Pancreas (tissue), 10 donors: ENCODE data around the gene UTP11. TPM values are rescaled to one million over a fixed set of nuclear protein-coding genes. Genes with fewer than 3 reads are reported as not detected.

Source experiments
- ATAC-seq, 4 donors: fragments of 200-7000 bp; cut with Tn5 transposase; one replicate each; pipeline versions ENCODE4 v1.8.0 to v1.9.1; 2020; ENCODE audit warnings: mild to moderate bottlenecking in 4 of 4, moderate library complexity in 4 of 4
- DNase-seq, 6 donors: peaks; one replicate each; pipeline ENCODE4 v3.0.0-alpha.2; 2020
- FAIRE-seq: peaks from 2 replicates; lab custom pipeline; 2012; peaks lifted over from hg19 to GRCh38; lab: Jason Lieb, UNC
- H3K27ac ChIP-seq, 4 donors: fragments of 200-600 bp; sonication (generic); 1 replicate in 3 of 4; 2 replicates in 1 of 4; pipeline versions ENCODE4 v1.5.0 to v1.8.0; 2020
- H3K27me3 ChIP-seq, 4 donors: fragments of 200-600 bp; one replicate each; pipeline ENCODE4 v1.8.0; 2021
- H3K36me3 ChIP-seq, 3 donors: fragments of 200-600 bp; sonication (generic) in 1 of 3; one replicate each; pipeline versions ENCODE4 v1.5.0 to v1.8.0; 2020 to 2021
- H3K4me1 ChIP-seq, 3 donors: fragments of 200-600 bp; one replicate each; pipeline ENCODE4 v1.8.0; 2021
- H3K4me3 ChIP-seq, 4 donors: fragments of 200-600 bp; sonication (generic) in 2 of 4; one replicate each; pipeline versions ENCODE4 v1.5.0 to v1.8.0; 2020 to 2021
- H3K9me3 ChIP-seq, 4 donors: fragments of 200-600 bp; one replicate each; pipeline ENCODE4 v1.8.0; 2021
- CTCF ChIP-seq, 4 donors: fragments of 200-600 bp; sonication (generic) in 3 of 4; IDR thresholded peaks; one replicate each; pipeline versions ENCODE4 v1.5.0 to v1.8.0; 2021; ENCODE audit warnings: antibody characterized with exemption in 4 of 4
- WGBS, 2 donors: extraction: QIAGEN DNeasy Blood & Tissue Kit; methylation state at CpG; one replicate each; pipeline ENCODE4 v1.1.7; 2013; 5-methylcytosine and 5-hydroxymethylcytosine counted together
- intact Hi-C, 3 donors: fragments of 100-400 bp; cut with DNase I; formaldehyde crosslinking; loops; one replicate each; pipeline versions ENCODE4 v1.11.1 to v1.14.2; 2022
- polyA plus RNA-seq, 2 donors: library from polyadenylated mRNA; stranded (reverse); fragments of 200-250 nt; gene quantifications; one replicate each; pipeline ENCODE4 v1.2.3, GENCODE V29; 2013
- total RNA-seq, 6 donors: library from RNA; stranded (reverse); fragmentation: NEBNext Ultra II Directional in 4 of 6; extraction: Animal tissue kit (Norgen Biotek cat#: 25700) in 4 of 6; gene quantifications; one replicate each; pipeline versions ENCODE4 v1.2.1 to v1.2.4, GENCODE V29; 2021 to 2023
- donor health status: healthy with polysubstance abuse.
- donor health status: DM: no; HTN: no; CAD: no; lungs with moderate emphysema.
- donor health status: DM: no; HTN: no; CAD: no.
- donor health status: control.
- donor health status: control.
- donor health status: Bipolar disorder and iron deficiency.
- donor health status: DM: yes; HTN: yes; CAD: no.
- donor health status: DM: no; HTN: no; CAD: no.
- donor health status: DM: no; HTN: no; CAD: no.
- donor health status: DM: yes; HTN: yes; CAD: no.

Gene UTP11
- total and polyA plus RNA-seq, 8 donors = 7.8 to 16.6 (median 14.7) TPM

- Histone ChIP-seq H3K4me1 (peaks cover 0 to 3% (median 0%) of the 10 kb centered on the region in 3 donors), H3K4me3 (no peak overlapping the region), H3K36me3 (no peaks in the 10 kb centered on the region), H3K9me3 (no peaks in the 10 kb centered on the region), H3K27ac (no peak overlapping the region), H3K27me3 (no peaks in the 10 kb centered on the region)
- DNase-seq = no peak
- TF ChIP-seq CTCF (IDR thresholded peaks at IDR 0.05) = no peak
- intact Hi-C loops = no loop called here
- FAIRE-seq = no peak
- 79 to 82% methylated on average over 6 of the region's 6 CpGs for WGBS, 2 donors
- no peak for ATAC-seq
These were observed 50.1 kb downstream of the UTP11 start for GRCh38 chr1:38062361-38063288.

- H3K27me3 ChIP-seq = no peaks in the 10 kb centered on the region
- no peak overlapping the region for H3K27ac ChIP-seq
- no peak overlapping the region for H3K4me3 ChIP-seq
- WGBS, 2 donors = 82 to 95% methylated on average over 5 of the region's 5 CpGs
- peaks cover 0 to 3% (median 0%) of the 10 kb centered on the region in 3 donors for H3K4me1 ChIP-seq
- ATAC-seq (no peak), FAIRE-seq (no peak), DNase-seq (no peak)
- no peaks in the 10 kb centered on the region for H3K9me3 ChIP-seq
- no peak for TF ChIP-seq CTCF (IDR thresholded peaks at IDR 0.05)
- no peaks in the 10 kb centered on the region for H3K36me3 ChIP-seq
- intact Hi-C loops = no loop called here
These were observed 51.1 kb downstream of the UTP11 start for GRCh38 chr1:38063616-38064015.

GRCh38 chr1:38064197-38064903, 51.8 kb downstream of the UTP11 start:
- Histone ChIP-seq H3K27me3 (no peaks in the 10 kb centered on the region), H3K36me3 (no peaks in the 10 kb centered on the region), H3K4me1 (peaks cover 0 to 3% (median 0%) of the 10 kb centered on the region in 3 donors), H3K4me3 (no peak overlapping the region), H3K27ac (no peak overlapping the region), H3K9me3 (no peaks in the 10 kb centered on the region)
- intact Hi-C loops = no loop called here
- no peak for DNase-seq
- 73 to 79% methylated on average over 11 of the region's 11 CpGs for WGBS, 2 donors
- ATAC-seq = no peak
- no peak for FAIRE-seq
- no peak for TF ChIP-seq CTCF (IDR thresholded peaks at IDR 0.05)

- intact Hi-C loops = no loop called here
- Histone ChIP-seq H3K36me3 (no peaks in the 10 kb centered on the region), H3K27ac (no peak overlapping the region), H3K27me3 (no peaks in the 10 kb centered on the region), H3K9me3 (no peaks in the 10 kb centered on the region), H3K4me1 (no peaks in the 10 kb centered on the region), H3K4me3 (no peak overlapping the region)
- TF ChIP-seq CTCF (IDR thresholded peaks at IDR 0.05) = no peak
- DNase-seq (no peak), ATAC-seq (no peak), FAIRE-seq (no peak)
- WGBS, 2 donors = 48 to 54% methylated on average over 14 of the region's 14 CpGs
These were observed 55.9 kb downstream of the UTP11 start for GRCh38 chr1:38068220-38068979.
